DMS53 treated with DMSO at 0.1 percent for 48 hours (cell line): ENCODE measurements around the gene ZDHHC7.

ENCODE experiments used
- DNase-seq: peaks from one replicate; lab custom pipeline; 2025; ENCODE audit not compliant: unreplicated experiment; lab: John Stamatoyannopoulos, UW

Gene ZDHHC7

GRCh38 chr16:84999857-85000480, 11.4 kb downstream of the ZDHHC7 start:
- DNase-seq, result no peak

GRCh38 chr16:84999200-84999599, 12.1 kb downstream of the ZDHHC7 start:
- DNase-seq, result no peak

- DNase-seq, result no peak
Observed at GRCh38 chr16:84996365-84996764, 15.0 kb downstream of the ZDHHC7 start.

GRCh38 chr16:84995663-84996062, 15.7 kb downstream of the ZDHHC7 start:
- DNase-seq, result no peak

- no peak for DNase-seq
Observed at GRCh38 chr16:84993926-84994325, 17.4 kb downstream of the ZDHHC7 start.

- DNase-seq, result no peak
Observed at GRCh38 chr16:84992717-84993075, 18.6 kb downstream of the ZDHHC7 start.

GRCh38 chr16:84990782-84991181, 20.6 kb downstream of the ZDHHC7 start:
- DNase-seq, result no peak

- DNase-seq, result no peak
Observed at GRCh38 chr16:84989749-84990620, 21.4 kb downstream of the ZDHHC7 start.

- DNase-seq, result no peak
Observed at GRCh38 chr16:84988328-84989080, 22.8 kb downstream of the ZDHHC7 start.

GRCh38 chr16:84986879-84987278, 24.5 kb downstream of the ZDHHC7 start:
- no peak for DNase-seq

GRCh38 chr16:84986102-84986501, 25.2 kb downstream of the ZDHHC7 start:
- DNase-seq, result no peak

GRCh38 chr16:84985079-84986065, 26.0 kb downstream of the ZDHHC7 start:
- DNase-seq, result no peak

- no peak for DNase-seq
Observed at GRCh38 chr16:84982434-84982833, 28.9 kb downstream of the ZDHHC7 start.

- DNase-seq, result no peak
Observed at GRCh38 chr16:84979516-84979915, 31.8 kb downstream of the ZDHHC7 start.

- DNase-seq, result no peak
Observed at GRCh38 chr16:84976644-84977400, 34.5 kb downstream of the ZDHHC7 start.

GRCh38 chr16:84975522-84975921, 35.8 kb downstream of the ZDHHC7 start:
- no peak for DNase-seq

- no peak for DNase-seq
Observed at GRCh38 chr16:84975066-84975465, 36.3 kb downstream of the ZDHHC7 start.

- DNase-seq, result no peak
Observed at GRCh38 chr16:84973776-84974523, 37.4 kb downstream of the ZDHHC7 start.

- no peak for DNase-seq
Observed at GRCh38 chr16:84973236-84973635, 38.1 kb downstream of the ZDHHC7 start.
